DMS53 (cell line): ENCODE results near the gene SLC6A18.
A peak's percentile ranks its signal among the peaks of the same experiment; 100 is the strongest.

Source experiments
- DNase-seq: peaks from one replicate; lab custom pipeline; 2025; lab: John Stamatoyannopoulos, UW

SLC6A18 gene

GRCh38 chr5:1231354-1231905, 6.2 kb downstream of the SLC6A18 start:
- no peak for DNase-seq

- DNase-seq = peak; percentile 87
Measured at GRCh38 chr5:1232780-1233179, 7.6 kb downstream of the SLC6A18 start.

GRCh38 chr5:1235379-1235778, 10.2 kb downstream of the SLC6A18 start:
- peak; percentile 89 for DNase-seq

- no peak for DNase-seq
Measured at GRCh38 chr5:1235838-1236237, 10.7 kb downstream of the SLC6A18 start.

GRCh38 chr5:1239505-1240251, 14.5 kb downstream of the SLC6A18 start:
- no peak for DNase-seq

GRCh38 chr5:1240496-1241260, 15.5 kb downstream of the SLC6A18 start:
- peak; percentile 36 for DNase-seq

GRCh38 chr5:1241509-1242080, 16.4 kb downstream of the SLC6A18 start:
- no peak for DNase-seq

- peak; percentile 40 for DNase-seq
Measured at GRCh38 chr5:1242733-1243486, 17.7 kb downstream of the SLC6A18 start.

- no peak for DNase-seq
Measured at GRCh38 chr5:1243487-1244130, 18.4 kb downstream of the SLC6A18 start.

- DNase-seq = no peak
Measured at GRCh38 chr5:1244255-1244654, 19.1 kb downstream of the SLC6A18 start.

GRCh38 chr5:1244976-1245375, 19.8 kb downstream of the SLC6A18 start:
- DNase-seq = no peak

- DNase-seq = no peak
Measured at GRCh38 chr5:1245905-1246576, 20.9 kb downstream of the SLC6A18 start.

GRCh38 chr5:1246711-1247431, 21.7 kb downstream of the SLC6A18 start:
- DNase-seq = peak; percentile 89

- DNase-seq = no peak
Measured at GRCh38 chr5:1247811-1248210, 22.6 kb downstream of the SLC6A18 start.

GRCh38 chr5:1249366-1250280, 24.4 kb downstream of the SLC6A18 start:
- DNase-seq = no peak

- DNase-seq = no peak
Measured at GRCh38 chr5:1251678-1252580, 26.7 kb downstream of the SLC6A18 start.

- no peak for DNase-seq
Measured at GRCh38 chr5:1252681-1253080, 27.5 kb downstream of the SLC6A18 start.

GRCh38 chr5:1253456-1254105, 28.4 kb downstream of the SLC6A18 start:
- no peak for DNase-seq
